Measurements from ENCODE around the gene ZSWIM4. TPM values are rescaled to one million over a fixed set of nuclear protein-coding genes. Genes with fewer than 3 reads are reported as not detected.

Gene ZSWIM4
- polyA plus RNA-seq, 3 donors = 0.19 to 1.1 (median 0.23) TPM

DNA sequence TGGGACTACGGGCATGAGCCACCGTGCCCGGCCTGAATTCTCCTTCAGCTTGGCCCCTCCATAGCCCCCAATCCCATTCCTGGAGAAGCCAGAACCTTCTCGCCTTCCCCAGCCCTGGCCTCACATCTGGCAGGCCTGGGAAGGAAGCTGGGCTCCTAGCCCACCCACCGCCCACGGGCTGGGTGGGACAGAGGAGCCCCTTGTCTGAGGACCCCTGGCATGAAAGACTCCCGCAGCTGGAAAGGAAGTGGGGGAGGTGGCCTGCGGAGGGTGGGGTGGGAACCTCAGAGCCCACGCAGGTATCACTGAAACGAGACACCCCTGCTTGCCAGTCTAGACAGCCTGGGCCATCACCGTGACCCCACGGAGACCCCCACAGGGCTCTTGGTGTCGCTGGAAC, 74.0 kb downstream of the ZSWIM4 start:
- 89% methylated on average over 12 of the region's 13 CpGs for WGBS (ENCODE audit: insufficient coverage)
- intact Hi-C loops (cut with micrococcal nuclease) = loop anchor here in 1 of 2 donors (5.0 kb wide), 1 partner anchor 87 kb away; no protein-coding TSS in a partner anchor
- H3K9ac ChIP-seq (ENCODE audit: insufficient read depth, low read length, poor library complexity, severe bottlenecking) = no peak overlapping the region
- no peak overlapping the region for H3K27ac ChIP-seq (ENCODE audit: low read depth in 1 of 2, low read length in 2 of 2)
- peaks cover 0 to 6% of the 10 kb centered on the region in 2 donors for H3K9me3 ChIP-seq (replicated peaks in 1 of 2; ENCODE audit: control insufficient read depth in 1 of 2, insufficient read depth in 1 of 2, low read length in 2 of 2)
- no peak overlapping the region for H3K4me2 ChIP-seq (replicated peaks; ENCODE audit: extremely low read depth, low read length, poor library complexity, severe bottlenecking)
- H3K9me3 Mint-ChIP-seq = peaks cover 0 to 10% (median 6%) of the 10 kb centered on the region in 7 donors
- H3K27ac Mint-ChIP-seq = no peak overlapping the region
- peaks cover 21 to 28% of the 10 kb centered on the region in 2 donors for H3K4me1 ChIP-seq (ENCODE audit: control insufficient read depth in 1 of 2, insufficient read depth in 2 of 2, low read length in 2 of 2)
- no peak overlapping the region for H2AFZ ChIP-seq (ENCODE audit: insufficient read depth, low read depth, low read length, poor library complexity, severe bottlenecking)
- H3K4me3 Mint-ChIP-seq = no peak overlapping the region
- TF ChIP-seq, protein P1, sequence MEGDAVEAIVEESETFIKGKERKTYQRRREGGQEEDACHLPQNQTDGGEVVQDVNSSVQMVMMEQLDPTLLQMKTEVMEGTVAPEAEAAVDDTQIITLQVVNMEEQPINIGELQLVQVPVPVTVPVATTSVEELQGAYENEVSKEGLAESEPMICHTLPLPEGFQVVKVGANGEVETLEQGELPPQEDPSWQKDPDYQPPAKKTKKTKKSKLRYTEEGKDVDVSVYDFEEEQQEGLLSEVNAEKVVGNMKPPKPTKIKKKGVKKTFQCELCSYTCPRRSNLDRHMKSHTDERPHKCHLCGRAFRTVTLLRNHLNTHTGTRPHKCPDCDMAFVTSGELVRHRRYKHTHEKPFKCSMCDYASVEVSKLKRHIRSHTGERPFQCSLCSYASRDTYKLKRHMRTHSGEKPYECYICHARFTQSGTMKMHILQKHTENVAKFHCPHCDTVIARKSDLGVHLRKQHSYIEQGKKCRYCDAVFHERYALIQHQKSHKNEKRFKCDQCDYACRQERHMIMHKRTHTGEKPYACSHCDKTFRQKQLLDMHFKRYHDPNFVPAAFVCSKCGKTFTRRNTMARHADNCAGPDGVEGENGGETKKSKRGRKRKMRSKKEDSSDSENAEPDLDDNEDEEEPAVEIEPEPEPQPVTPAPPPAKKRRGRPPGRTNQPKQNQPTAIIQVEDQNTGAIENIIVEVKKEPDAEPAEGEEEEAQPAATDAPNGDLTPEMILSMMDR (IDR thresholded peaks at IDR 0.05) = no peak
- no peak for DNase-seq
- H3K4me3 ChIP-seq (replicated peaks in 1 of 3; ENCODE audit: low read depth in 2 of 3, low read length in 3 of 3) = no peak overlapping the region
- no peaks in the 10 kb centered on the region for H3K36me3 ChIP-seq (replicated peaks in 1 of 2; ENCODE audit: control insufficient read depth in 1 of 2, insufficient read depth in 2 of 2, low read length in 2 of 2)
- peaks cover 35 to 61% (median 42%) of the 10 kb centered on the region in 3 donors for H3K27me3 Mint-ChIP-seq (ENCODE audit: low read depth in 3 of 3)
- peaks cover 22% of the 10 kb centered on the region for H3K4me1 Mint-ChIP-seq
- peaks cover 7 to 10% of the 10 kb centered on the region in 2 donors for H3K36me3 Mint-ChIP-seq
- no peaks in the 10 kb centered on the region for H3K79me2 ChIP-seq (ENCODE audit: insufficient read depth, low read length)
- peaks cover 15 to 31% of the 10 kb centered on the region in 2 donors for H3K27me3 ChIP-seq (ENCODE audit: control insufficient read depth in 2 of 2, insufficient read depth in 2 of 2, low read length in 2 of 2)
- H4K20me1 ChIP-seq (ENCODE audit: insufficient read depth, low read length) = no peaks in the 10 kb centered on the region

DNA sequence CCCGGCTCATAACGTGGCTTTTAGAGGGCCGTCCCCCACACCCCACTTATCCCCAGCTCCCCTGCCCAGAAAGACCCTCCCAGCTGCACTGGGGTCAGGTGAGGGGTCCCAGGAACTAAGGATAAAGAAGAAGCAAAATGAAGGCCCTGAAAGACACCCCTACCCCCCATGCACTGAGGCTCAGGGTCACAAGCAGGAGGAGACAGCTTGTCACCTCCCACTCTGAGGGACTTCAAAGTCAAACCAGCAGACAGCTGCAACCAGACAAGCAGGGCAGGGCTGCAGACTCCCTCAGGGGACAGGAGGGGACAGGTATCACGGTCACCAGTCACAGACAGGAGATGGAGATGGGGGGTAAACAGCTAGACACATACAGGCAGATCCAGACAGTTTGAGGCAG, 75.6 kb downstream of the ZSWIM4 start:
- no peak overlapping the region for H3K4me3 Mint-ChIP-seq
- Histone ChIP-seq H3K79me2 (ENCODE audit: insufficient read depth, low read length) (no peaks in the 10 kb centered on the region), H3K36me3 (replicated peaks in 1 of 2; ENCODE audit: control insufficient read depth in 1 of 2, insufficient read depth in 2 of 2, low read length in 2 of 2) (no peaks in the 10 kb centered on the region), H3K9ac (ENCODE audit: insufficient read depth, low read length, poor library complexity, severe bottlenecking) (no peak overlapping the region), H3K27ac (ENCODE audit: low read depth in 1 of 2, low read length in 2 of 2) (no peak overlapping the region), H3K27me3 (ENCODE audit: control insufficient read depth in 2 of 2, insufficient read depth in 2 of 2, low read length in 2 of 2) (peaks cover 9 to 25% of the 10 kb centered on the region in 2 donors), H3K4me3 (replicated peaks in 1 of 3; ENCODE audit: low read depth in 2 of 3, low read length in 3 of 3) (no peak overlapping the region), H3K4me2 (replicated peaks; ENCODE audit: extremely low read depth, low read length, poor library complexity, severe bottlenecking) (no peak overlapping the region), H3K9me3 (replicated peaks in 1 of 2; ENCODE audit: control insufficient read depth in 1 of 2, insufficient read depth in 1 of 2, low read length in 2 of 2) (peaks cover 0 to 6% of the 10 kb centered on the region in 2 donors), H3K4me1 (ENCODE audit: control insufficient read depth in 1 of 2, insufficient read depth in 2 of 2, low read length in 2 of 2) (peaks cover 16% of the 10 kb centered on the region in 2 donors), H2AFZ (ENCODE audit: insufficient read depth, low read depth, low read length, poor library complexity, severe bottlenecking) (no peak overlapping the region), H4K20me1 (ENCODE audit: insufficient read depth, low read length) (no peaks in the 10 kb centered on the region)
- intact Hi-C loops (cut with micrococcal nuclease) = loop anchor here in 1 of 2 donors (10.0 kb wide), 1 partner anchor 614 kb away; no protein-coding TSS in a partner anchor
- peaks cover 28 to 54% (median 33%) of the 10 kb centered on the region in 3 donors for H3K27me3 Mint-ChIP-seq (ENCODE audit: low read depth in 3 of 3)
- H3K27ac Mint-ChIP-seq = peak overlapping the region in 1 of 7 donors; percentile 82
- TF ChIP-seq, protein P1 (IDR thresholded peaks at IDR 0.05) = no peak
- H3K4me1 Mint-ChIP-seq = peaks cover 16% of the 10 kb centered on the region
- 100% methylated on average over 2 of the region's 4 CpGs for WGBS (ENCODE audit: insufficient coverage)
- no peak for DNase-seq
- H3K36me3 Mint-ChIP-seq = peaks cover 6 to 7% of the 10 kb centered on the region in 2 donors
- H3K9me3 Mint-ChIP-seq = peaks cover 0 to 4% (median 0%) of the 10 kb centered on the region in 7 donors

Measured in CD14-positive monocyte (primary cell).